Vagina (tissue), 2 donors: ENCODE results near the gene CHPT1. TPM values are rescaled to one million over a fixed set of nuclear protein-coding genes. Genes with fewer than 3 reads are reported as not detected.
"Not testable (repeated sequence)": the region's sequence is repeated elsewhere in the genome, so short reads cannot be mapped to it uniquely, and the experiment has no call there.

Experiments used
- DNase-seq, 2 donors: peaks; one replicate each; pipeline ENCODE4 v3.0.0-alpha.2; 2017; ENCODE audit errors: extremely low spot score in 2 of 2
- H3K27ac ChIP-seq: fragments of 200-600 bp; sonication (generic); one replicate; pipeline ENCODE4 v1.5.1; 2019
- H3K27me3 ChIP-seq: fragments of 200-600 bp; sonication (generic); one replicate; pipeline ENCODE4 v1.5.1; 2019
- H3K36me3 ChIP-seq, 2 donors: fragments of 200-600 bp; sonication (generic); one replicate each; pipeline ENCODE4 v1.5.1; 2017 to 2019
- H3K4me1 ChIP-seq: fragments of 200-600 bp; sonication (generic); one replicate; pipeline ENCODE4 v1.5.1; 2019
- H3K4me3 ChIP-seq, 2 donors: fragments of 200-600 bp; sonication (generic); 1 replicate in 1 of 2; 2 replicates in 1 of 2; pipeline ENCODE4 v1.5.1; 2016 to 2019
- H3K9me3 ChIP-seq: fragments of 200-600 bp; sonication (generic); one replicate; pipeline ENCODE4 v1.5.1; 2019
- POLR2A ChIP-seq, 2 donors: fragments of 450-650 bp; IDR thresholded peaks; one replicate each; pipeline ENCODE4 v1.6.1; 2017; ENCODE audit warnings: antibody characterized with exemption in 2 of 2, mild to moderate bottlenecking in 2 of 2, moderate library complexity in 2 of 2
- POLR2AphosphoS5 ChIP-seq, 2 donors: sonication (generic); formaldehyde crosslinking; IDR thresholded peaks; one replicate each; pipeline ENCODE4 v1.9.0; 2017; ENCODE audit warnings: antibody characterized with exemption in 2 of 2, mild to moderate bottlenecking in 2 of 2, low read depth in 1 of 2; ENCODE audit not compliant: insufficient read depth in 1 of 2
- intact Hi-C: fragments of 100-400 bp; cut with DNase I; formaldehyde crosslinking; loops from one replicate; pipeline ENCODE4 v1.15.1; 2023
- total RNA-seq: library from RNA; depleted of rRNA; stranded (reverse); fragments of >200 nt; gene quantifications from one replicate; pipeline ENCODE4 v1.2.3, GENCODE V29; 2016
- TF ChIP-seq, protein P1 (sequence below), 3 experiments: fragments of 450-650 bp in 2 of 3; fragments of 200-600 bp in 1 of 3; sonication (generic) in 1 of 3; IDR thresholded peaks; one replicate each; pipeline ENCODE4 v1.5.1; 2017 to 2019; ENCODE audit warnings: antibody characterized with exemption in 3 of 3, mild to moderate bottlenecking in 2 of 3, moderate library complexity in 2 of 3

The CHPT1 gene
- total RNA-seq, 1 donor from 2014 or later, result 84.7 TPM

DNA sequence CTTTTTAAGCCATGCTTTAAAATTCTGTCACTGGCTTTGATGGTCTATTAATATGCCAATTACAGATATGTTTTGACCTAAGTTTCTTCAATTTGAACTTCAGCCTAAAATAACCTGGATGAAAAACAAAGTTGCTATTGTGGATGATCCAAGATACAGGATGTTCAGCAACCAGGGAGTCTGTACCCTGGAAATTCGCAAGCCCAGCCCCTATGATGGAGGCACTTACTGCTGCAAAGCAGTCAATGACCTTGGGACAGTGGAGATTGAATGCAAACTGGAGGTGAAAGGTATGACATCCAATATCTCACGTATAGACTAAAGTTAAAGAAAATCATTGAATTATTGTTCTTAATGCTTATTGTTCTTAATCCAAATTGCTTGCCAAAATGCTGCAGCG, 17.2 kb upstream of the CHPT1 start:
- H3K36me3 ChIP-seq, result no peaks in the 10 kb centered on the region
- H3K9me3 ChIP-seq, result no peaks in the 10 kb centered on the region
- no peak overlapping the region for H3K4me3 ChIP-seq
- H3K27ac ChIP-seq, result no peak overlapping the region
- intact Hi-C loops, result no loop called here
- no peak for DNase-seq
- no peaks in the 10 kb centered on the region for H3K4me1 ChIP-seq
- H3K27me3 ChIP-seq, result no peaks in the 10 kb centered on the region
- no peak for TF ChIP-seq POLR2A (IDR thresholded peaks at IDR 0.05)
- TF ChIP-seq, protein P1, sequence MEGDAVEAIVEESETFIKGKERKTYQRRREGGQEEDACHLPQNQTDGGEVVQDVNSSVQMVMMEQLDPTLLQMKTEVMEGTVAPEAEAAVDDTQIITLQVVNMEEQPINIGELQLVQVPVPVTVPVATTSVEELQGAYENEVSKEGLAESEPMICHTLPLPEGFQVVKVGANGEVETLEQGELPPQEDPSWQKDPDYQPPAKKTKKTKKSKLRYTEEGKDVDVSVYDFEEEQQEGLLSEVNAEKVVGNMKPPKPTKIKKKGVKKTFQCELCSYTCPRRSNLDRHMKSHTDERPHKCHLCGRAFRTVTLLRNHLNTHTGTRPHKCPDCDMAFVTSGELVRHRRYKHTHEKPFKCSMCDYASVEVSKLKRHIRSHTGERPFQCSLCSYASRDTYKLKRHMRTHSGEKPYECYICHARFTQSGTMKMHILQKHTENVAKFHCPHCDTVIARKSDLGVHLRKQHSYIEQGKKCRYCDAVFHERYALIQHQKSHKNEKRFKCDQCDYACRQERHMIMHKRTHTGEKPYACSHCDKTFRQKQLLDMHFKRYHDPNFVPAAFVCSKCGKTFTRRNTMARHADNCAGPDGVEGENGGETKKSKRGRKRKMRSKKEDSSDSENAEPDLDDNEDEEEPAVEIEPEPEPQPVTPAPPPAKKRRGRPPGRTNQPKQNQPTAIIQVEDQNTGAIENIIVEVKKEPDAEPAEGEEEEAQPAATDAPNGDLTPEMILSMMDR (IDR thresholded peaks at IDR 0.05), result no peak
- TF ChIP-seq POLR2AphosphoS5 (IDR thresholded peaks at IDR 0.05; ENCODE audit: insufficient read depth in 1 of 2, low read depth in 1 of 2), result no peak

DNA sequence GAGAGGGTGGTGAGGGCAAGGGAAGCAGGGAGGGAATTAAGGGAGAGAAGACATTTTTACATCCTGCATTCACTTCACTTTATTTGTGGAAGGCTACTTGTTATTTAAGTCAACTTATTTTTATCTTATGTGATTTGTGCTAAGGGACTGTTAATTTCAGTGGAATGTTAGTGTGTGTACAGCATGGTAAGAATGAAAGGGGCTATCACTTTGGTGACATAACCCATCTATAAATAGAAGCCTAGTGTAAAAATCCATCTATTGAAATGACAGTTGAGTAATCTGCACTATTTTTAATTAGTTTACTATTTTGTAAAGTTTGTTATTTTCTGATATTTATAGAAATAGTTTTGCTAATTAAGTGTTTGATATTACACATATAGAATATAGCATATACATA, 16.8 kb upstream of the CHPT1 start:
- H3K4me1 ChIP-seq, result no peaks in the 10 kb centered on the region
- intact Hi-C loops, result no loop called here
- TF ChIP-seq POLR2AphosphoS5 (IDR thresholded peaks at IDR 0.05; ENCODE audit: insufficient read depth in 1 of 2, low read depth in 1 of 2) (no peak), POLR2A (IDR thresholded peaks at IDR 0.05) (no peak)
- TF ChIP-seq, protein P1 (IDR thresholded peaks at IDR 0.05), result no peak
- H3K27me3 ChIP-seq, result no peaks in the 10 kb centered on the region
- H3K4me3 ChIP-seq, result no peak overlapping the region
- H3K27ac ChIP-seq, result no peak overlapping the region
- no peak for DNase-seq
- H3K36me3 ChIP-seq, result no peaks in the 10 kb centered on the region
- H3K9me3 ChIP-seq, result no peaks in the 10 kb centered on the region

DNA sequence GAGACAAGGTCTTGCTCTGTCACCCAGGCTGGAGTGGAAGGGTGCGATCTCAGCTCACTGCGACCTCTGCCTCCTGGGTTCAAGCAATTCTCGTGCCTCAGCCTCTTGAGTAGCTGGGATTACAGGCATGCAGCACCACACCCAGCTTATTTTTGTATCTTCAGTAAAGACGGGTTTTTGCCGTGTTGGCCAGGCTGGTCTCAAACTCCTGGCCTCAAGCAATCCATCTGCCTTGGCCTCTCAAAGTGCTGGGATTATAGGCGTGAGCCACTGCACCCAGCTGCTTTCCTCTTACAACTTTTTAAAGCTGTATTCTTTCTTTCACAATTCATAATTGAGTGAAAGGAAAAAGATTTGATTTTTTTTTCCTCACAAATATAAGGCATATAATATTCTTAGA, 15.8 kb upstream of the CHPT1 start:
- H3K4me3 ChIP-seq, H3K36me3 ChIP-seq, DNase-seq, intact Hi-C loops, H3K27me3 ChIP-seq, H3K4me1 ChIP-seq, H3K27ac ChIP-seq, H3K9me3 ChIP-seq: not testable (repeated sequence)

DNA sequence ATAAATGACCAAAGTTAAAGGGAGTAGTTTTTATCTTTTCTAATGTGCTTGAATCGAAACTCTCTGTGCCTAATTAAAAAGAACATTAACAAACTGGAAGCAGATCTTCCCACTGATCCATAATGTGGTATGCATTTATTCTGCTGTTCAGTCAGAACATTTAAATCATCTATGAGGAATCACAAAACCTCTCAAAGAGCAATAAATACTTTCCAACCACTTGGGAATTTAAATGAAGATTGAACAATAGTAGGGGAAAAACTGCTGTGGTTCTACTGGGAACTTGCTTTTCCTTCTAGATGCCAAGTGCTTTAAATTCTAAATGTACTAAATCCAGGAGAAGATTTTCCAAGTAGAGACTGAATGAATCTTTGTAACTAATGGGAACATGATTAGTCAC, 12.3 kb upstream of the CHPT1 start:
- intact Hi-C loops, result no loop called here
- Histone ChIP-seq H3K4me1 (no peaks in the 10 kb centered on the region), H3K4me3 (no peak overlapping the region), H3K27ac (no peak overlapping the region), H3K9me3 (no peaks in the 10 kb centered on the region), H3K36me3 (no peaks in the 10 kb centered on the region), H3K27me3 (no peaks in the 10 kb centered on the region)
- TF ChIP-seq, protein P1 (IDR thresholded peaks at IDR 0.05), result no peak
- no peak for TF ChIP-seq POLR2A (IDR thresholded peaks at IDR 0.05)
- no peak for TF ChIP-seq POLR2AphosphoS5 (IDR thresholded peaks at IDR 0.05; ENCODE audit: insufficient read depth in 1 of 2, low read depth in 1 of 2)
- DNase-seq, result no peak

DNA sequence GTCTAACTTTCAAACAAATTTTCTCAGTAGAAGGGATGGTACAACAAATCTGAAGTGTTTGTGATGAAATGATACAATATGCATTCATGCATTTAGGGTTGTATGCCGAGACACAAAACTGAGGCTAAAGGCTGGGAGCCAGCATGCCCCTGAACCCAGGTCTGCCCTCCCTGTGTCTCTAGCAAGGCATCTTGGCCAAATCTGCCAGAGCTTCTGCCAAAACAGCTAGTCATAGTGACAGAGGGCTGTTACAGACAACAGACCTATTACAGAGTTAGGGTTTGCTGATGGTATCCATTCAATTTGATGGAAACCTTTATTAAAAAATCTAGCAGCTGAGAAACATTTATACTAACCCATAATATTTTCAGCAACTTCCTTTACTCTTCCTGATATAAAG, 11.3 kb upstream of the CHPT1 start:
- no peak for DNase-seq

More for the DNA sequence above, 11.3 kb upstream of the CHPT1 start:
- H3K36me3 ChIP-seq, result no peaks in the 10 kb centered on the region
- no peak overlapping the region for H3K4me3 ChIP-seq
- intact Hi-C loops, result no loop called here
- no peak overlapping the region for H3K27ac ChIP-seq
- H3K9me3 ChIP-seq, result no peaks in the 10 kb centered on the region
- no peaks in the 10 kb centered on the region for H3K4me1 ChIP-seq
- TF ChIP-seq POLR2AphosphoS5 (IDR thresholded peaks at IDR 0.05; ENCODE audit: insufficient read depth in 1 of 2, low read depth in 1 of 2), result no peak
- TF ChIP-seq POLR2A (IDR thresholded peaks at IDR 0.05), result no peak
- TF ChIP-seq, protein P1 (IDR thresholded peaks at IDR 0.05), result no peak
- no peaks in the 10 kb centered on the region for H3K27me3 ChIP-seq
